Measurements from ENCODE around the gene NCAM1.

Gene NCAM1

GRCh38 chr11:112946866-112947265 lies 14.4 kb upstream of the NCAM1 start:
- 83% methylated on average over 3 of the region's 3 CpGs for WGBS

GRCh38 chr11:112949781-112950575 lies 11.2 kb upstream of the NCAM1 start:
- Histone ChIP-seq H3K9me3 (ENCODE audit: insufficient read depth, low read depth, low read length) (no peaks in the 10 kb centered on the region), H3K4me1 (ENCODE audit: insufficient read depth, low read length) (no peaks in the 10 kb centered on the region), H3K9ac (ENCODE audit: low read depth, low read length) (no peak overlapping the region), H3K36me3 (ENCODE audit: insufficient read depth, low read length) (no peaks in the 10 kb centered on the region), H3K4me3 (ENCODE audit: low read length) (no peak overlapping the region), H3K27me3 (ENCODE audit: insufficient read depth, low read length) (no peaks in the 10 kb centered on the region), H3K27ac (ENCODE audit: low read depth, low read length) (no peak overlapping the region)
- 91% methylated on average over 5 of the region's 6 CpGs for WGBS

More at GRCh38 chr11:112946866-112947265, 14.4 kb upstream of the NCAM1 start:
- Histone ChIP-seq H3K36me3 (ENCODE audit: insufficient read depth, low read length) (no peaks in the 10 kb centered on the region), H3K27ac (ENCODE audit: low read depth, low read length) (no peak overlapping the region), H3K4me3 (ENCODE audit: low read length) (no peak overlapping the region), H3K9ac (ENCODE audit: low read depth, low read length) (no peak overlapping the region), H3K4me1 (ENCODE audit: insufficient read depth, low read length) (no peaks in the 10 kb centered on the region), H3K27me3 (ENCODE audit: insufficient read depth, low read length) (no peaks in the 10 kb centered on the region), H3K9me3 (ENCODE audit: insufficient read depth, low read depth, low read length) (no peaks in the 10 kb centered on the region)

GRCh38 chr11:112958670-112959069 lies 2.5 kb upstream of the NCAM1 start:
- Histone ChIP-seq H3K36me3 (ENCODE audit: insufficient read depth, low read length) (no peaks in the 10 kb centered on the region), H3K4me3 (ENCODE audit: low read length) (no peak overlapping the region), H3K9ac (ENCODE audit: low read depth, low read length) (no peak overlapping the region), H3K9me3 (ENCODE audit: insufficient read depth, low read depth, low read length) (no peaks in the 10 kb centered on the region), H3K4me1 (ENCODE audit: insufficient read depth, low read length) (peaks cover 5% of the 10 kb centered on the region; the same call in 1 of the 2 replicates), H3K27ac (ENCODE audit: low read depth, low read length) (no peak overlapping the region), H3K27me3 (ENCODE audit: insufficient read depth, low read length) (peaks cover 42% of the 10 kb centered on the region)
- WGBS = 86% methylated on average over 3 of the region's 4 CpGs

- H3K9me3 ChIP-seq (ENCODE audit: insufficient read depth, low read depth, low read length) = no peaks in the 10 kb centered on the region
- H3K9ac ChIP-seq (ENCODE audit: low read depth, low read length) = no peak overlapping the region
- H3K27me3 ChIP-seq (ENCODE audit: insufficient read depth, low read length) = peaks cover 65% of the 10 kb centered on the region
- no peak overlapping the region for H3K27ac ChIP-seq (ENCODE audit: low read depth, low read length)
- under 1% methylated on average over 82 of the region's 82 CpGs for WGBS
- H3K36me3 ChIP-seq (ENCODE audit: insufficient read depth, low read length) = no peaks in the 10 kb centered on the region
- peak overlapping the region; percentile 71 for H3K4me3 ChIP-seq (ENCODE audit: low read length)
- peaks cover 5% of the 10 kb centered on the region; the same call in 1 of the 2 replicates for H3K4me1 ChIP-seq (ENCODE audit: insufficient read depth, low read length)
These were observed 745 bp downstream of the NCAM1 start for GRCh38 chr11:112961751-112962578.

- Histone ChIP-seq H3K4me3 (ENCODE audit: low read length) (peak overlapping the region; percentile 71), H3K36me3 (ENCODE audit: insufficient read depth, low read length) (no peaks in the 10 kb centered on the region), H3K27me3 (ENCODE audit: insufficient read depth, low read length) (peaks cover 64% of the 10 kb centered on the region), H3K9me3 (ENCODE audit: insufficient read depth, low read depth, low read length) (no peaks in the 10 kb centered on the region), H3K9ac (ENCODE audit: low read depth, low read length) (0 out of 2 replicates have a peak overlapping the region, but pooled peaks have one; percentile 1), H3K4me1 (ENCODE audit: insufficient read depth, low read length) (peaks cover 5% of the 10 kb centered on the region; the same call in 1 of the 2 replicates), H3K27ac (ENCODE audit: low read depth, low read length) (no peak overlapping the region)
- under 1% methylated on average over 66 of the region's 67 CpGs for WGBS
These were observed 1.6 kb downstream of the NCAM1 start for GRCh38 chr11:112962579-112963367.

- peak overlapping the region; percentile 71 for H3K4me3 ChIP-seq (ENCODE audit: low read length)
- peaks cover 57% of the 10 kb centered on the region for H3K27me3 ChIP-seq (ENCODE audit: insufficient read depth, low read length)
These were observed 2.2 kb downstream of the NCAM1 start for GRCh38 chr11:112963368-112963955.

GRCh38 chr11:112965656-112966055 lies 4.4 kb downstream of the NCAM1 start:
- peaks cover 12% of the 10 kb centered on the region for H3K4me1 ChIP-seq (ENCODE audit: insufficient read depth, low read length)
- WGBS = 70% methylated on average over 4 of the region's 4 CpGs
- H3K27me3 ChIP-seq (ENCODE audit: insufficient read depth, low read length) = peaks cover 50% of the 10 kb centered on the region
- H3K27ac ChIP-seq (ENCODE audit: low read depth, low read length) = no peak overlapping the region
- H3K9ac ChIP-seq (ENCODE audit: low read depth, low read length) = no peak overlapping the region
- no peaks in the 10 kb centered on the region for H3K9me3 ChIP-seq (ENCODE audit: insufficient read depth, low read depth, low read length)
- H3K4me3 ChIP-seq (ENCODE audit: low read length) = no peak overlapping the region
- H3K36me3 ChIP-seq (ENCODE audit: insufficient read depth, low read length) = no peaks in the 10 kb centered on the region

More at GRCh38 chr11:112963368-112963955, 2.2 kb downstream of the NCAM1 start:
- Histone ChIP-seq H3K9ac (ENCODE audit: low read depth, low read length) (0 out of 2 replicates have a peak overlapping the region, but pooled peaks have one; percentile 1), H3K9me3 (ENCODE audit: insufficient read depth, low read depth, low read length) (no peaks in the 10 kb centered on the region), H3K4me1 (ENCODE audit: insufficient read depth, low read length) (peaks cover 6% of the 10 kb centered on the region), H3K36me3 (ENCODE audit: insufficient read depth, low read length) (no peaks in the 10 kb centered on the region), H3K27ac (ENCODE audit: low read depth, low read length) (no peak overlapping the region)
- 5% methylated on average over 48 of the region's 48 CpGs for WGBS

GRCh38 chr11:112966561-112966960 lies 5.3 kb downstream of the NCAM1 start:
- H3K4me1 ChIP-seq (ENCODE audit: insufficient read depth, low read length) = peaks cover 9% of the 10 kb centered on the region
- H3K4me3 ChIP-seq (ENCODE audit: low read length) = no peak overlapping the region
- no peaks in the 10 kb centered on the region for H3K36me3 ChIP-seq (ENCODE audit: insufficient read depth, low read length)
- no peak overlapping the region for H3K9ac ChIP-seq (ENCODE audit: low read depth, low read length)
- H3K27me3 ChIP-seq (ENCODE audit: insufficient read depth, low read length) = peaks cover 44% of the 10 kb centered on the region
- no peak overlapping the region for H3K27ac ChIP-seq (ENCODE audit: low read depth, low read length)
- no peaks in the 10 kb centered on the region for H3K9me3 ChIP-seq (ENCODE audit: insufficient read depth, low read depth, low read length)
- 83% methylated on average over 4 of the region's 4 CpGs for WGBS

- H3K9me3 ChIP-seq (ENCODE audit: insufficient read depth, low read depth, low read length) = no peaks in the 10 kb centered on the region
- H3K27ac ChIP-seq (ENCODE audit: low read depth, low read length) = no peak overlapping the region
- H3K4me1 ChIP-seq (ENCODE audit: insufficient read depth, low read length) = peaks cover 9% of the 10 kb centered on the region
- 100% methylated on average over 2 of the region's 3 CpGs for WGBS
- peaks cover 39% of the 10 kb centered on the region for H3K27me3 ChIP-seq (ENCODE audit: insufficient read depth, low read length)
- no peaks in the 10 kb centered on the region for H3K36me3 ChIP-seq (ENCODE audit: insufficient read depth, low read length)
- H3K4me3 ChIP-seq (ENCODE audit: low read length) = no peak overlapping the region
- H3K9ac ChIP-seq (ENCODE audit: low read depth, low read length) = no peak overlapping the region
These were observed 5.9 kb downstream of the NCAM1 start for GRCh38 chr11:112967082-112967481.

GRCh38 chr11:112968941-112969713 lies 7.9 kb downstream of the NCAM1 start:
- Histone ChIP-seq H3K4me1 (ENCODE audit: insufficient read depth, low read length) (peaks cover 9% of the 10 kb centered on the region), H3K36me3 (ENCODE audit: insufficient read depth, low read length) (no peaks in the 10 kb centered on the region), H3K27me3 (ENCODE audit: insufficient read depth, low read length) (peaks cover 18% of the 10 kb centered on the region), H3K4me3 (ENCODE audit: low read length) (no peak overlapping the region), H3K9ac (ENCODE audit: low read depth, low read length) (no peak overlapping the region), H3K9me3 (ENCODE audit: insufficient read depth, low read depth, low read length) (no peaks in the 10 kb centered on the region), H3K27ac (ENCODE audit: low read depth, low read length) (no peak overlapping the region)
- WGBS = 58% methylated on average over 6 of the region's 6 CpGs
